NB4 (cell line): ENCODE results near the gene SYNDIG1.

ENCODE experiments used
- CTCF ChIP-seq: IDR thresholded peaks from one replicate; pipeline ENCODE4 v1.5.1; 2012; ENCODE audit warnings: low read depth, low read length
- MAX ChIP-seq: IDR thresholded peaks from 2 replicates; pipeline ENCODE4 v1.6.1; 2011; ENCODE audit warnings: low read depth, low read length
- POLR2A ChIP-seq: IDR thresholded peaks from 2 replicates; pipeline ENCODE4 v1.6.1; 2011; ENCODE audit warnings: mild to moderate bottlenecking; ENCODE audit not compliant: insufficient read length; ENCODE audit errors: extremely low read depth

DNA sequence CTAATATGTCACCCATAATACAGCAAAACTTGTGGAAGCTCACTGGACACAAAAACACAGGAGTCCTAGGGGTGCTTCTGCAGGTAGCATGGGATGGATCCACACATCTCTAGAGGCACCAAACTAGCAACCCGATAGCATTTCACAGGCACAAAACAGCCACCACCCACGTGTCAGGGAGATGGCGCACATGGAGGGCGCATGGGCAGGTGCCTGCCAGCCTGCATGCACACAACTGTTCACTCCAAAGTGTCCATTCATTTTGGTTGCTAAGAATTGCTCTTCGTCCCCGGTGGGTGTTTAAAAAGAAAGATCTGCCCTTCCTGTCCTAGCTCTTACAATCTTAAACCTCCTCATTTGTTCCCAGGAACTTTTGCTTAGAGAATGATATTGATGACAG is 171.3 kb downstream of the SYNDIG1 start:
- TF ChIP-seq CTCF (no peak), POLR2A (no peak), MAX (no peak)
